Adipocyte (in vitro differentiated cells): ENCODE measurements around the gene FBXL7.
A peak's percentile ranks its signal among the peaks of the same experiment; 100 is the strongest.

Source experiments
- DNase-seq: peaks from one replicate; pipeline ENCODE4 v3.0.0-alpha.2; 2015; ENCODE audit warnings: low read depth
- H3K27me3 ChIP-seq: replicated peaks from 2 replicates; pipeline ENCODE4 v1.7.0; 2013; ENCODE audit warnings: mild to moderate bottlenecking, low read length, moderate library complexity; ENCODE audit not compliant: control insufficient read depth, insufficient read depth
- H3K36me3 ChIP-seq: 2 replicates; pipeline ENCODE4 v1.7.0; 2013; ENCODE audit warnings: low read length, mild to moderate bottlenecking, moderate library complexity; ENCODE audit not compliant: control insufficient read depth, insufficient read depth, severe bottlenecking
- H3K4me1 ChIP-seq: 2 replicates; pipeline ENCODE4 v1.7.0; 2013; ENCODE audit warnings: mild to moderate bottlenecking, low read length, moderate library complexity; ENCODE audit not compliant: control insufficient read depth, insufficient read depth
- H3K4me3 ChIP-seq: 2 replicates; pipeline ENCODE4 v1.7.0; 2013; ENCODE audit warnings: mild to moderate bottlenecking, low read length, moderate library complexity
- H3K9ac ChIP-seq: 2 replicates; pipeline ENCODE4 v1.7.0; 2013; ENCODE audit warnings: mild to moderate bottlenecking, low read length, moderate library complexity
- H3K9me3 ChIP-seq: 2 replicates; pipeline ENCODE4 v1.7.0; 2013; ENCODE audit warnings: mild to moderate bottlenecking, low read length, moderate library complexity; ENCODE audit not compliant: control insufficient read depth

The FBXL7 gene

DNA sequence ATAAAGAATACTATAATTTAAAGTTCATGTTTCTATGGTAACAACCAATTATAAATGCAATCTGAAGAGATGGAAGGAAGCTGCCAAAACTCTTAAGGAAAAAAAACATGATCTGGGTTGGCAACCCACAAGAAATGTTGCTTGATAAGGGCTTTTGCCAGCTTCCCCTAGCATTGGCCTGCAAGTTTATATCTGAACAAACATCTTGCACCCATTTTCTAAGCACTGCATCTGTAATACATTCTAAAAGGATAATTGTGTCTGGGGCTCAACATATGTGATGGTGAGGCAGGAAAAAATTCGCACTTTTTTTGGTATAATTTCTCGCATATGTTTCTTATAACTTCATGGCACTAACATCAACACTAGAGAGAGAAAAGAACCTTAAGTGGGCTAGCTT lies 276.4 kb downstream of the FBXL7 start:
- no peaks in the 10 kb centered on the region for H3K9me3 ChIP-seq
- DNase-seq = no peak

DNA sequence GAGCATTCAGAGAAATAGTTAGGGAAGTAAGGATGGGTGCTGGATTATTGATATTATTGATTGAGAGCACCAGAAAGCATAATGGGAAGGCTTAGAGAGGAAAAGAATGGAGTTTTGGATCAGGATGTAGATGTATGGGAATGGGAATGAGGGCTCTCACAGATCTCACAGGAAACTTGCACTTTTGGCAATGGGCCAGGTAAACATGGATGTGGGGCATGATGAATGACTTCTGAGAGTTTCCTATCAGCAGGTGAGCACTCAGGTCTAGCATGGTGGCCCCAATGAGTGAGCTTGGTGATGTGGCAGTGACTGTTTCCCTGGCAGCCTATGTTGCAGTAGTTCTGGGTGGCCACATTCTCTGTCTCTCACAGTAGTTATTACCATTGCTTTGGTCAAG lies 283.8 kb downstream of the FBXL7 start:
- DNase-seq = no peak
- no peak overlapping the region for H3K9ac ChIP-seq
- H3K36me3 ChIP-seq = no peaks in the 10 kb centered on the region
- no peaks in the 10 kb centered on the region for H3K27me3 ChIP-seq
- no peaks in the 10 kb centered on the region for H3K4me1 ChIP-seq
- no peaks in the 10 kb centered on the region for H3K9me3 ChIP-seq
- no peak overlapping the region for H3K4me3 ChIP-seq

More for the DNA sequence above, 276.4 kb downstream of the FBXL7 start:
- Histone ChIP-seq H3K4me3 (no peak overlapping the region), H3K27me3 (no peaks in the 10 kb centered on the region), H3K36me3 (no peaks in the 10 kb centered on the region), H3K4me1 (no peaks in the 10 kb centered on the region), H3K9ac (no peak overlapping the region)

DNA sequence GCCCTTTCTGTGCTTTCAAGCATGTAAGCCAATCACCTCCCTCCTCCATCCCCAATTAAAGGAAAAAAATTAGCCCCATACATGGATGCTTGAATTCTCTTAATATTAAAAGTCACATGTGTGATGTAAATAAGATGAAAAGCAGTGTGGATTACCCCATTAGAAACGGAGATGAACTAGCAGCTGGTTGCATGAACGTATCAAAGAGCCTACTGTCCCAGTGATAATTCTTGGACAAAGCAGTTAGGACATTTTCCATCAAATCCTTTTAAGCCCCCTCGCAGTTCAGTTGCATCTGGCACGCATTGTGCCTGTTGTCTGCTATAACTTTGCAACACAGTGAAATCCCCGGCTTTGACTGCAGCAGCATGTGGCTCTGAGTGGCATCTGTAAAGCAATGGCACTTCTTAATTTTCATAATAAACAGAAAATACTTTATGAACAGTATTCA lies 285.6 kb downstream of the FBXL7 start:
- no peak for DNase-seq
- Histone ChIP-seq H3K4me3 (no peak overlapping the region), H3K36me3 (no peaks in the 10 kb centered on the region)

DNA sequence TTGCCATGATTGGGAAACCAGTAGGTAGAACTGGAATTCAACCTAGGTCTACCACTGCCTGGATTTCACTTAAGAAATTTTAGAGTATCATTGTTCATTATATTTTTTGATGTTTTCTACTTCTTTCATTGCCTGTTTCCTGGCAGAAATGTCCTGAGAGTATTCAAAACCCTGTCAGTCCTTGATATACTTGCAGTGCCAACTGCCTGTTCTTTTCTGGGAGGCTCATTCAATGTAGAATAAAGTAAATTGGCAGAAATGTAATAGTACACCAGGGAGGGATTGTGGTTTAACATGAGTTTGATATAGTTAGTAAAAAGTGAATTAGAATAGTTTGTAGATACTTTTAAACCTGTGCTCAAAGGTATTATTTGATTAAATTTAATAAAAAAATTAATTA lies 286.3 kb downstream of the FBXL7 start:
- H3K4me3 ChIP-seq = no peak overlapping the region
- no peaks in the 10 kb centered on the region for H3K27me3 ChIP-seq
- H3K36me3 ChIP-seq = no peaks in the 10 kb centered on the region
- no peaks in the 10 kb centered on the region for H3K9me3 ChIP-seq
- H3K4me1 ChIP-seq = peaks cover 8% of the 10 kb centered on the region
- DNase-seq = no peak
- no peak overlapping the region for H3K9ac ChIP-seq

More for the DNA sequence above, 285.6 kb downstream of the FBXL7 start:
- H3K4me1 ChIP-seq = peaks cover under 1% of the 10 kb centered on the region
- no peak overlapping the region for H3K9ac ChIP-seq
- H3K9me3 ChIP-seq = no peaks in the 10 kb centered on the region
- no peaks in the 10 kb centered on the region for H3K27me3 ChIP-seq

DNA sequence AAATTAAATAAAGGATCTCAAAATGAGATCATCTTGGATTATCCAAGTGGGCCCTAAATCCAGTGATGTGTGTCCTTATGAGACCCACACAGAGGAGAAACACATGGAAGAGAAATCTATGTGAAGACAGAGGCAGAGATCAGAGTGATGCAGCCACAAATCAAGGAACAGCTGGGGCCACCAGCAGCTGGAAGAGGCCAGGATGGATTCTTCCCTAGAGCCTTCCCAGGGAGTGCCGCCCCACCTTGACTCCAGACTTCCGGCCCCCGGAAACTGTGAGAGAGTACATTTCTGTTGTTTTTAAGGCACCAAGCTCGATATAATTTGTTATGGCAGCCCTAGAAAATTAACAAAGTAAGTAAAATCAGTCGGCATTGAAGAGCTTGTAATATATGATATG lies 286.9 kb downstream of the FBXL7 start:
- Histone ChIP-seq H3K36me3 (no peaks in the 10 kb centered on the region), H3K9me3 (no peaks in the 10 kb centered on the region), H3K9ac (no peak overlapping the region), H3K4me1 (peaks cover 12% of the 10 kb centered on the region), H3K27me3 (no peaks in the 10 kb centered on the region), H3K4me3 (no peak overlapping the region)
- no peak for DNase-seq

DNA sequence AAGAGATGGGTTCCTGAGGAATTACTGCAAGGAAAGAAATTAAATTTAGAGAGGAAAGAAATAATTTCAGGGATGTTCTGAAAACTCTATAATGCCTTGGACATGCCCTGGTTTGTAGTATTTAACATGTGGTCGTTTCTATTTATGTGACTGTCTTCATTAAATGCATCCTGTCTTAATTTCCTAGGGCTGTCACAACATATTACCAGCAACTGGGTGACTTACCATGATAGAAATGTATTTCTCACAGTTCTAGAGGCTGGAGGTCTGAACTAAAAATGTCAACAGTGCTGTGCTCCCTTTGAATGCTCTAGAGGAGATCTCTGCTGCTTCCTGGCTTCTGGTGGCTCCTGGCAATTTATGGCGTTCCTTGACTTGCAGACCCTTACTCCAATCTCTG lies 287.7 kb downstream of the FBXL7 start:
- no peak overlapping the region for H3K9ac ChIP-seq
- H3K4me3 ChIP-seq = no peak overlapping the region
- H3K4me1 ChIP-seq = peaks cover 17% of the 10 kb centered on the region
- DNase-seq = peak; percentile 29
- no peaks in the 10 kb centered on the region for H3K27me3 ChIP-seq
- no peaks in the 10 kb centered on the region for H3K9me3 ChIP-seq
- H3K36me3 ChIP-seq = no peaks in the 10 kb centered on the region

DNA sequence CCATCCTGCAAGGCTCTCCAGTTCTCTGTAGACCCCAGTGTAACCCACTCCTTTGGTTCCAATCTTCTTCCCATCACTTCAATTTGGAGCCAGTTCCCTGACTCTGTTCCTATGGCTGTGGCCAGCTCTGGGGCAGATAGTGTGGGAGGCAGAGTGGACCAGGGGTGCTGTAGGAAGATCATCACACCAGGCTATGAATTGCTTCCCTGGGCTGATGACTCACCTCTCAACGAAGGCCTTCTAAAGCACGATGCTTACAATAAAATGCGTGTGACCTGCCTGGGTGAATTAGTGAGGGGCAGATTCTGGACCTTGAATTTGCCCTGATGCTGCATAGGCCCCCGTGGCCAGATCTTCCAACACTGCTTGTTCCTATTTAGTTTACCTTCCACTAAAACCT lies 289.7 kb downstream of the FBXL7 start:
- DNase-seq = no peak
- H3K27me3 ChIP-seq = no peaks in the 10 kb centered on the region
- H3K9ac ChIP-seq = no peak overlapping the region
- peaks cover 21% of the 10 kb centered on the region for H3K4me1 ChIP-seq
- no peaks in the 10 kb centered on the region for H3K9me3 ChIP-seq
- H3K36me3 ChIP-seq = no peaks in the 10 kb centered on the region
- no peak overlapping the region for H3K4me3 ChIP-seq

DNA sequence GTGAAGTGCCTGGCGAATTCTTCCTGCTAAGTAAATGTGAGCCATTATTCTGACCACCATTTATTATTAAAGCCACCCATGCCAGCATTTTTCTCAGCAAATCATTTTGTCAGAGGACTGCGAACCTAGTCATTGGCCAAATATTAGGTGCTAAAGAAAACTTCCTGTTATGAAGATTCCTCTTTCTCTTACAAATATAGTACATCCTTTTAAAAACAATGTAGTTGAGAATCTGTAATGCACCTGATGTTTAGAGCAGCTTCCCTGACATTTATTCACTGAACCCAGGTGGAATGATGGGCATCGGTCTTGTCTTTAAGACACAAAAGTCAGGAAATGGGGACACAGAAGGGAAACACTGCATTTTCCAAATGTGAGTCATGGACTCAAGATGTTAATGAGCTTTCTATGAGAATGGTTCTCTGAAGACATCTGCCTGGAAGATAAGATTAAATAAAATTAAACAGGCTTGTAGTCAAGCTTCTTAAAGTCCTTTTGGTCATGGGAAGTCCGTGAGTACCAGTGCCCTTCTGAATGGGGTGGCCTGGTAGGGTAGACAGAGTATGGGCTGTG lies 290.6 kb downstream of the FBXL7 start:
- H3K4me1 ChIP-seq = peaks cover 27% of the 10 kb centered on the region
- no peaks in the 10 kb centered on the region for H3K36me3 ChIP-seq
- H3K9ac ChIP-seq = no peak overlapping the region
- DNase-seq = no peak
- no peaks in the 10 kb centered on the region for H3K9me3 ChIP-seq
- H3K27me3 ChIP-seq = no peaks in the 10 kb centered on the region
- no peak overlapping the region for H3K4me3 ChIP-seq

DNA sequence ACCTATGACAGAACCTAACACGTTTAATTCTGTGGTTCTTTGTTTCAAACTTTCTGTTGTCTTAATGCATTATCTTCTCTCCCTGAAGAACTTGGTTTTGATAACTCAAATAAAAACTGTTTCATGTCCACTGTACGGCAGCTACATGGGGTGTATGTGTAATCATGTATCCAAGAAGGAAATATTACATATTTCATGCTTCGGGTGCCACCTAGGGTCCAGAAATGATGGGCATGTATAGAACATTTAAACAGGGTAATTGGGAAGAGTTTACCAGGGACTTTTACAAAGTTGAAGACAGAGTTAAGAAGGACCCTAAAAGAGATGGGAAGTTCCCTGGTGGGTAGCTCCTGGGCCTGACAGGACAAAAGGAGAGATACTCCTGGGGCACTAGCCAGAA lies 291.3 kb downstream of the FBXL7 start:
- Histone ChIP-seq H3K36me3 (no peaks in the 10 kb centered on the region), H3K9ac (no peak overlapping the region), H3K4me3 (no peak overlapping the region), H3K4me1 (peaks cover 27% of the 10 kb centered on the region), H3K27me3 (no peaks in the 10 kb centered on the region), H3K9me3 (no peaks in the 10 kb centered on the region)
- no peak for DNase-seq

DNA sequence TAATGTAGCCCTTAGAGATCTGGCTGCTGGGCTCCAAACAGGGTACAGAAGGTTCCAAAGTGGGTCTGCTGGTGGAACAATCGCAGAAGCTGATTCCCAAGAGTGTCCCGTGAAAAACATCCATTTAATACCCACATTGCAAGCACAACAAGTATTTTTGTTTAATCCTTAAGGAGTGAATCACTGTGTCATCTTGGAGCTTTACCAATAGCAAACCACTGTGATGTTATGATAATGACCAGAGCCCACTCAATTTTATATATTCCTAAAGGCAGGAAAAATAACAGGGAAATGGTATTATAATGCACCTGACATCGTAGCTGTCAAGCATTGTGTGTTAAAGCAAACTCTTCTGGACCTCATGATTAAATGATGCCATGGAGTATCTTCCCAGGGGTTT lies 291.9 kb downstream of the FBXL7 start:
- peaks cover 27% of the 10 kb centered on the region for H3K4me1 ChIP-seq
- peak; percentile 35 for DNase-seq
- no peaks in the 10 kb centered on the region for H3K9me3 ChIP-seq
- H3K36me3 ChIP-seq = no peaks in the 10 kb centered on the region
- H3K4me3 ChIP-seq = no peak overlapping the region
- H3K9ac ChIP-seq = no peak overlapping the region
- H3K27me3 ChIP-seq = no peaks in the 10 kb centered on the region

DNA sequence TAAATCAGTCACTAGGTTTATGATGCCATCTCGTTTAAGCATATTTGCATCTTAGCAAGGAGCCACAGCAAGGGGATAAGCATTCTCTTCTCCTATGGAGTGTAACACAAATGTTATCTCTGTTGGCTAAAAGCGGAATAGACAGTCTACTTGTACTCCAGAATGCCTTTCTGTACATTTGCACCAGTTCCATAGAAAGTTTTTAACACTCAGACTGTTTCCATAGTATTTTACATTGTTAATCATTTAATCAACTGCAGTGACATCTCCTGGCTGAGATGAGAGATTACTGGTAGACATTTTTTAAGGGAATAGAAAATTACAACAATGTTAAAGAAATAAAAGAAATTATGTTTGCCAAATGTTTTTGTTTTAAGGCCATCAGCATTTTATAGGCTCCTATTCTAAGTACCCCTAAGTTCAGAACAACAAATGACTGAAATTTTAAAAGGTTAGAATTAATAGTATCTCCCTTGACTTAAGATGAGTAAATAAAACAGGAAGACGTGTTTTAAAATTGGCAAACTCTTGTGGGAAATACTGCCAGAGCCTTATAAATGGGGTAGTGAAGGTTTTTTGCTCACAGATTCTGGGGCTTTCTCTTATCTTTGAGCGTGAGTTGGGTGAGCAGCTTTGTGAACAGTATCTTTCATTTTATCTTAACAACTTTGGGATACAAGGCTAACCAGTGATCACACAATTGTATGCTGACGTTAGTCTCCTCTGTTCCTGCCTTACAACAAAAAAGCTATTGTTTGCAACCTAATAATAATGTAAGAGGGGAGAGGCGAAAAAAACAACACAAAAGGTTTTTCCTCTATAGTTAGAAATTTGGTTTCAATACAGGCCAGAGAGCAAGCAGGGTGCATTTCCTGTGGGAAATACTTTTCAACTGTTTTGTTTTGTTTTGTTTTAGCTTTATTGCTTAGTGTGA lies 294.3 kb downstream of the FBXL7 start:
- Histone ChIP-seq H3K9ac (peak overlapping the region; percentile 36), H3K36me3 (no peaks in the 10 kb centered on the region), H3K27me3 (no peaks in the 10 kb centered on the region), H3K4me1 (peaks cover 45% of the 10 kb centered on the region), H3K9me3 (no peaks in the 10 kb centered on the region), H3K4me3 (no peak overlapping the region)
- DNase-seq = peak; percentile 52
